Activated naive CD4-positive, alpha-beta T cell treated with anti-CD3 and anti-CD28 coated beads, Interleukin-2, amount 50 U/mL, for 24 hours (primary cell): ENCODE results near the gene SH3RF3.

Experiments used
- H3K27ac Mint-ChIP-seq: one replicate; pipeline ENCODE4 v1.8.0; 2021; ENCODE audit warnings: mild to moderate bottlenecking, mixed read lengths
- H3K27me3 Mint-ChIP-seq: one replicate; pipeline ENCODE4 v1.8.0; 2021; ENCODE audit warnings: mixed read lengths
- H3K36me3 Mint-ChIP-seq: one replicate; pipeline ENCODE4 v1.8.0; 2021; ENCODE audit warnings: mixed read lengths
- H3K4me1 Mint-ChIP-seq: one replicate; pipeline ENCODE4 v1.8.0; 2021; ENCODE audit warnings: mixed read lengths
- H3K4me3 Mint-ChIP-seq: one replicate; pipeline ENCODE4 v1.8.0; 2021; ENCODE audit warnings: mild to moderate bottlenecking, mixed read lengths
- H3K9me3 Mint-ChIP-seq: one replicate; pipeline ENCODE4 v1.8.0; 2021; ENCODE audit warnings: mixed read lengths

Gene SH3RF3

GRCh38 chr2:109231996-109232705 is 103.1 kb downstream of the SH3RF3 start:
- no peaks in the 10 kb centered on the region for H3K36me3 Mint-ChIP-seq
- no peak overlapping the region for H3K4me3 Mint-ChIP-seq
- no peaks in the 10 kb centered on the region for H3K9me3 Mint-ChIP-seq
- no peaks in the 10 kb centered on the region for H3K27me3 Mint-ChIP-seq
- H3K27ac Mint-ChIP-seq: no peak overlapping the region
- peaks cover 29% of the 10 kb centered on the region for H3K4me1 Mint-ChIP-seq

GRCh38 chr2:109232909-109233308 is 103.9 kb downstream of the SH3RF3 start:
- no peak overlapping the region for H3K4me3 Mint-ChIP-seq
- no peak overlapping the region for H3K27ac Mint-ChIP-seq
- H3K9me3 Mint-ChIP-seq: no peaks in the 10 kb centered on the region
- no peaks in the 10 kb centered on the region for H3K36me3 Mint-ChIP-seq
- no peaks in the 10 kb centered on the region for H3K27me3 Mint-ChIP-seq
- H3K4me1 Mint-ChIP-seq: peaks cover 36% of the 10 kb centered on the region

- no peaks in the 10 kb centered on the region for H3K36me3 Mint-ChIP-seq
- H3K4me1 Mint-ChIP-seq: peaks cover 42% of the 10 kb centered on the region
- no peaks in the 10 kb centered on the region for H3K27me3 Mint-ChIP-seq
- no peaks in the 10 kb centered on the region for H3K9me3 Mint-ChIP-seq
- H3K4me3 Mint-ChIP-seq: no peak overlapping the region
- no peak overlapping the region for H3K27ac Mint-ChIP-seq
Observed at GRCh38 chr2:109233643-109234042, 104.6 kb downstream of the SH3RF3 start.

- Mint-ChIP-seq H3K27me3 (no peaks in the 10 kb centered on the region), H3K36me3 (no peaks in the 10 kb centered on the region), H3K9me3 (no peaks in the 10 kb centered on the region), H3K4me1 (peaks cover 44% of the 10 kb centered on the region), H3K4me3 (no peak overlapping the region), H3K27ac (no peak overlapping the region)
Observed at GRCh38 chr2:109234355-109234754, 105.3 kb downstream of the SH3RF3 start.

- Mint-ChIP-seq H3K27me3 (no peaks in the 10 kb centered on the region), H3K36me3 (no peaks in the 10 kb centered on the region), H3K4me3 (no peak overlapping the region), H3K4me1 (peaks cover 42% of the 10 kb centered on the region), H3K27ac (no peak overlapping the region), H3K9me3 (no peaks in the 10 kb centered on the region)
Observed at GRCh38 chr2:109236147-109236546, 107.1 kb downstream of the SH3RF3 start.

GRCh38 chr2:109237792-109238191 is 108.8 kb downstream of the SH3RF3 start:
- H3K27ac Mint-ChIP-seq: no peak overlapping the region
- no peaks in the 10 kb centered on the region for H3K27me3 Mint-ChIP-seq

GRCh38 chr2:109238580-109238979 is 109.6 kb downstream of the SH3RF3 start:
- no peaks in the 10 kb centered on the region for H3K36me3 Mint-ChIP-seq
- no peaks in the 10 kb centered on the region for H3K9me3 Mint-ChIP-seq
- no peak overlapping the region for H3K4me3 Mint-ChIP-seq
- H3K27me3 Mint-ChIP-seq: no peaks in the 10 kb centered on the region
- H3K27ac Mint-ChIP-seq: no peak overlapping the region
- H3K4me1 Mint-ChIP-seq: peaks cover 33% of the 10 kb centered on the region

More at GRCh38 chr2:109237792-109238191, 108.8 kb downstream of the SH3RF3 start:
- no peaks in the 10 kb centered on the region for H3K36me3 Mint-ChIP-seq
- H3K9me3 Mint-ChIP-seq: no peaks in the 10 kb centered on the region
- peaks cover 33% of the 10 kb centered on the region for H3K4me1 Mint-ChIP-seq
- no peak overlapping the region for H3K4me3 Mint-ChIP-seq

GRCh38 chr2:109239720-109240119 is 110.7 kb downstream of the SH3RF3 start:
- Mint-ChIP-seq H3K4me1 (peaks cover 33% of the 10 kb centered on the region), H3K27me3 (no peaks in the 10 kb centered on the region), H3K27ac (no peak overlapping the region), H3K9me3 (no peaks in the 10 kb centered on the region), H3K36me3 (no peaks in the 10 kb centered on the region), H3K4me3 (no peak overlapping the region)

GRCh38 chr2:109242210-109242653 is 113.2 kb downstream of the SH3RF3 start:
- Mint-ChIP-seq H3K36me3 (no peaks in the 10 kb centered on the region), H3K4me1 (peaks cover 22% of the 10 kb centered on the region), H3K27ac (no peak overlapping the region), H3K27me3 (no peaks in the 10 kb centered on the region), H3K9me3 (no peaks in the 10 kb centered on the region), H3K4me3 (no peak overlapping the region)

GRCh38 chr2:109242654-109243331 is 113.8 kb downstream of the SH3RF3 start:
- H3K27ac Mint-ChIP-seq: no peak overlapping the region
- peaks cover 18% of the 10 kb centered on the region for H3K4me1 Mint-ChIP-seq
- no peak overlapping the region for H3K4me3 Mint-ChIP-seq
- no peaks in the 10 kb centered on the region for H3K27me3 Mint-ChIP-seq
- H3K36me3 Mint-ChIP-seq: no peaks in the 10 kb centered on the region
- no peaks in the 10 kb centered on the region for H3K9me3 Mint-ChIP-seq

- H3K36me3 Mint-ChIP-seq: no peaks in the 10 kb centered on the region
- no peak overlapping the region for H3K4me3 Mint-ChIP-seq
- no peaks in the 10 kb centered on the region for H3K27me3 Mint-ChIP-seq
- H3K27ac Mint-ChIP-seq: no peak overlapping the region
- peaks cover 16% of the 10 kb centered on the region for H3K4me1 Mint-ChIP-seq
- H3K9me3 Mint-ChIP-seq: no peaks in the 10 kb centered on the region
Observed at GRCh38 chr2:109243526-109244303, 114.7 kb downstream of the SH3RF3 start.

GRCh38 chr2:109244304-109244582 is 115.2 kb downstream of the SH3RF3 start:
- H3K9me3 Mint-ChIP-seq: no peaks in the 10 kb centered on the region
- no peak overlapping the region for H3K4me3 Mint-ChIP-seq
- no peak overlapping the region for H3K27ac Mint-ChIP-seq
- no peaks in the 10 kb centered on the region for H3K27me3 Mint-ChIP-seq
- no peaks in the 10 kb centered on the region for H3K36me3 Mint-ChIP-seq
- H3K4me1 Mint-ChIP-seq: peaks cover 11% of the 10 kb centered on the region

- H3K4me3 Mint-ChIP-seq: no peak overlapping the region
- peaks cover 8% of the 10 kb centered on the region for H3K4me1 Mint-ChIP-seq
- H3K27me3 Mint-ChIP-seq: no peaks in the 10 kb centered on the region
- H3K27ac Mint-ChIP-seq: no peak overlapping the region
- H3K36me3 Mint-ChIP-seq: no peaks in the 10 kb centered on the region
- H3K9me3 Mint-ChIP-seq: no peaks in the 10 kb centered on the region
Observed at GRCh38 chr2:109244750-109245382, 115.9 kb downstream of the SH3RF3 start.

GRCh38 chr2:109246176-109246575 is 117.2 kb downstream of the SH3RF3 start:
- Mint-ChIP-seq H3K36me3 (no peaks in the 10 kb centered on the region), H3K9me3 (no peaks in the 10 kb centered on the region), H3K27me3 (no peaks in the 10 kb centered on the region), H3K27ac (no peak overlapping the region), H3K4me1 (peaks cover 8% of the 10 kb centered on the region), H3K4me3 (no peak overlapping the region)

GRCh38 chr2:109246616-109247015 is 117.6 kb downstream of the SH3RF3 start:
- Mint-ChIP-seq H3K4me3 (no peak overlapping the region), H3K36me3 (no peaks in the 10 kb centered on the region), H3K27ac (no peak overlapping the region), H3K27me3 (no peaks in the 10 kb centered on the region), H3K9me3 (no peaks in the 10 kb centered on the region), H3K4me1 (peaks cover 8% of the 10 kb centered on the region)

- Mint-ChIP-seq H3K9me3 (no peaks in the 10 kb centered on the region), H3K4me1 (peaks cover 8% of the 10 kb centered on the region), H3K27ac (no peak overlapping the region)
Observed at GRCh38 chr2:109247340-109247739, 118.3 kb downstream of the SH3RF3 start.

More at GRCh38 chr2:109247340-109247739, 118.3 kb downstream of the SH3RF3 start:
- Mint-ChIP-seq H3K4me3 (no peak overlapping the region), H3K36me3 (no peaks in the 10 kb centered on the region), H3K27me3 (no peaks in the 10 kb centered on the region)
